H1 (cell line): ENCODE measurements around the gene SLC34A1. TPM values are rescaled to one million over a fixed set of nuclear protein-coding genes. Genes with fewer than 3 reads are reported as not detected.

ENCODE experiments used
- CTCF ChIA-PET: fragments of 300-600 bp; sonication (Branson Sonifier 250); formaldehyde crosslinking; loops from one replicate; lab custom pipeline; 2021; ENCODE audit not compliant: partially characterized antibody; lab: Charles Lee
- POLR2A ChIA-PET: fragments of 300-600 bp; sonication (Branson Sonifier 250); formaldehyde crosslinking; loops from one replicate; lab custom pipeline; 2021; ENCODE audit warnings: inconsistent platforms; ENCODE audit not compliant: partially characterized antibody; lab: Charles Lee
- DNase-seq, 2 experiments: peaks; one replicate each; pipeline versions ENCODE4 v3.0.0 to v3.0.0-alpha.2; 2010 to 2022; ENCODE audit warnings: low spot score in 2 of 2, low read depth in 1 of 2, mixed read lengths in 1 of 2
- FAIRE-seq: peaks from 2 replicates; lab custom pipeline; 2011; peaks lifted over from hg19 to GRCh38; lab: Jason Lieb, UNC
- H2AFZ ChIP-seq: 2 replicates; pipeline ENCODE4 v1.8.1; 2012; ENCODE audit warnings: low read length, inconsistent platforms
- H2AK5ac ChIP-seq: 2 replicates; pipeline ENCODE4 v1.6.1; 2013; ENCODE audit warnings: low read depth, low read length
- H2BK120ac ChIP-seq: replicated peaks from 2 replicates; pipeline ENCODE3; 2013; ENCODE audit warnings: low read depth, low read length, inconsistent platforms
- H2BK12ac ChIP-seq: 2 replicates; pipeline ENCODE4 v1.6.1; 2013; ENCODE audit warnings: low read depth, low read length
- H2BK15ac ChIP-seq: 2 replicates; pipeline ENCODE4 v1.6.1; 2013; ENCODE audit warnings: low read length
- H2BK20ac ChIP-seq: 2 replicates; pipeline ENCODE4 v1.6.1; 2013; ENCODE audit warnings: low read length
- H2BK5ac ChIP-seq: 2 replicates; pipeline ENCODE4 v1.6.1; 2013; ENCODE audit warnings: low read depth, low read length
- H3K14ac ChIP-seq: 2 replicates; pipeline ENCODE4 v1.6.1; 2013; ENCODE audit warnings: inconsistent platforms; ENCODE audit not compliant: insufficient read length
- H3K18ac ChIP-seq: 2 replicates; pipeline ENCODE4 v1.6.1; 2013; ENCODE audit warnings: low read length; ENCODE audit errors: extremely low read depth
- H3K23ac ChIP-seq: 2 replicates; pipeline ENCODE4 v1.6.1; 2013; ENCODE audit warnings: inconsistent platforms; ENCODE audit not compliant: insufficient read length
- H3K23me2 ChIP-seq: 2 replicates; pipeline ENCODE4 v1.6.1; 2013; ENCODE audit warnings: low read depth, low read length
- H3K27ac ChIP-seq: 2 replicates; pipeline ENCODE4 v1.6.1; 2011; ENCODE audit warnings: low read depth, low read length, inconsistent platforms
- H3K27me3 ChIP-seq, 4 experiments: replicated peaks in 1 of 4; 1 replicate in 1 of 4; 2 replicates in 3 of 4; pipeline versions ENCODE4 v1.6.1 to v1.8.1; 2011 to 2013; ENCODE audit warnings: low read length in 3 of 4, mild to moderate bottlenecking in 3 of 4, inconsistent platforms in 2 of 4, mixed read lengths in 2 of 4, moderate library complexity in 1 of 4; ENCODE audit not compliant: control insufficient read depth in 3 of 4, insufficient read depth in 3 of 4; ENCODE audit errors: extremely low read depth in 1 of 4
- H3K36me3 ChIP-seq, 4 experiments: 2 replicates each; pipeline versions ENCODE4 v1.6.1 to v1.8.1; 2011 to 2013; ENCODE audit warnings: mild to moderate bottlenecking in 4 of 4, low read length in 3 of 4, moderate library complexity in 2 of 4, control low read depth in 1 of 4, inconsistent platforms in 1 of 4; ENCODE audit not compliant: insufficient read depth in 4 of 4, control insufficient read depth in 2 of 4
- H3K4ac ChIP-seq: replicated peaks from 2 replicates; pipeline ENCODE3; 2013; ENCODE audit warnings: low read length, low read depth, mixed read lengths, inconsistent platforms; ENCODE audit not compliant: insufficient read length
- H3K4me1 ChIP-seq, 4 experiments: replicated peaks in 1 of 4; 1 replicate in 1 of 4; 2 replicates in 3 of 4; pipeline versions ENCODE4 v1.6.1 to v1.8.1; 2011 to 2013; ENCODE audit warnings: low read length in 3 of 4, inconsistent platforms in 2 of 4, mixed read lengths in 1 of 4; ENCODE audit not compliant: insufficient read depth in 4 of 4, control insufficient read depth in 3 of 4
- H3K4me2 ChIP-seq, 2 experiments: 2 replicates each; pipeline versions ENCODE4 v1.6.1 to v1.8.1; 2011 to 2013; ENCODE audit warnings: low read depth in 2 of 2, low read length in 2 of 2, control low read depth in 1 of 2, inconsistent platforms in 1 of 2, mild to moderate bottlenecking in 1 of 2; ENCODE audit not compliant: insufficient read depth in 1 of 2
- H3K4me3 ChIP-seq, 4 experiments: fragments of 200-600, 300-600 bp in 1 of 4; sonication (generic), shearing (Covaris generic), sonication (Bioruptor Twin) in 1 of 4; 2 replicates each; pipeline versions ENCODE4 v1.5.1 to v1.8.1; 2011 to 2016; ENCODE audit warnings: low read length in 4 of 4, low read depth in 3 of 4, control low read depth in 2 of 4, inconsistent platforms in 2 of 4, mild to moderate bottlenecking in 2 of 4, mixed read lengths in 1 of 4, moderate library complexity in 1 of 4; ENCODE audit not compliant: insufficient read depth in 2 of 4; ENCODE audit errors: extremely low read depth in 1 of 4
- H3K56ac ChIP-seq: replicated peaks from 2 replicates; pipeline ENCODE3; 2013; ENCODE audit warnings: low read depth, mild to moderate bottlenecking, mixed read lengths, low read length, inconsistent platforms; ENCODE audit not compliant: insufficient read length
- H3K79me1 ChIP-seq: 2 replicates; pipeline ENCODE4 v1.6.1; 2013; ENCODE audit warnings: low read depth, low read length, control low read depth
- H3K79me2 ChIP-seq, 2 experiments: 2 replicates each; pipeline versions ENCODE4 v1.6.1 to v1.8.1; 2012 to 2013; ENCODE audit warnings: low read length in 2 of 2, mild to moderate bottlenecking in 2 of 2, inconsistent platforms in 1 of 2; ENCODE audit not compliant: insufficient read depth in 2 of 2, control insufficient read depth in 1 of 2
- H3K9ac ChIP-seq, 4 experiments: replicated peaks in 1 of 4; 1 replicate in 1 of 4; 2 replicates in 3 of 4; pipeline versions ENCODE4 v1.6.1 to v1.8.1; 2011 to 2013; ENCODE audit warnings: low read depth in 3 of 4, low read length in 3 of 4, control low read depth in 2 of 4, mild to moderate bottlenecking in 2 of 4, moderate library complexity in 2 of 4, inconsistent platforms in 1 of 4; ENCODE audit errors: extremely low read depth in 1 of 4
- H3K9me3 ChIP-seq, 2 experiments: 2 replicates each; pipeline versions ENCODE4 v1.6.1 to v1.8.1; 2012 to 2013; ENCODE audit warnings: mild to moderate bottlenecking in 2 of 2, moderate library complexity in 2 of 2, control low read depth in 1 of 2, inconsistent platforms in 1 of 2, low read depth in 1 of 2, low read length in 1 of 2, mixed read lengths in 1 of 2; ENCODE audit not compliant: insufficient read depth in 2 of 2
- H4K20me1 ChIP-seq, 2 experiments: replicated peaks in 1 of 2; 2 replicates each; pipeline versions ENCODE3 to v1.8.1; 2011 to 2013; ENCODE audit warnings: inconsistent platforms in 2 of 2, low read length in 2 of 2, mild to moderate bottlenecking in 1 of 2; ENCODE audit not compliant: insufficient read depth in 2 of 2, control insufficient read depth in 1 of 2
- H4K5ac ChIP-seq: 2 replicates; pipeline ENCODE4 v1.6.1; 2013; ENCODE audit warnings: low read length, low read depth, mixed read lengths, inconsistent platforms; ENCODE audit not compliant: insufficient read length
- H4K8ac ChIP-seq: 2 replicates; pipeline ENCODE4 v1.8.0; 2013; ENCODE audit warnings: mild to moderate bottlenecking, moderate library complexity, low read length, inconsistent platforms; ENCODE audit not compliant: insufficient read depth; ENCODE audit errors: extremely low read depth
- H4K91ac ChIP-seq: replicated peaks from 2 replicates; pipeline ENCODE3; 2013; ENCODE audit warnings: low read length, mixed read lengths, inconsistent platforms; ENCODE audit not compliant: insufficient read length
- BACH1 ChIP-seq: IDR thresholded peaks from 2 replicates; pipeline ENCODE4 v1.6.1; 2012; ENCODE audit warnings: low read length, improper control_type of control experiment
- CEBPB ChIP-seq: IDR thresholded peaks from 2 replicates; pipeline ENCODE4 v1.6.1; 2012; ENCODE audit warnings: low read depth, low read length
- HDAC6 ChIP-seq: IDR thresholded peaks from one replicate; pipeline ENCODE4 v1.7.1; 2012; ENCODE audit warnings: low read depth, mild to moderate bottlenecking, inconsistent platforms, low read length, moderate library complexity
- NRF1 ChIP-seq: IDR thresholded peaks from 2 replicates; pipeline ENCODE4 v1.6.1; 2011; ENCODE audit warnings: mild to moderate bottlenecking, low read depth, low read length, improper control_type of control experiment
- POLR2AphosphoS5 ChIP-seq: IDR thresholded peaks from 2 replicates; pipeline ENCODE4 v1.6.1; 2011; ENCODE audit warnings: low read depth, low read length
- RAD21 ChIP-seq, 2 experiments: IDR thresholded peaks in 1 of 2; conservative IDR thresholded peaks in 1 of 2; 2 replicates each; pipeline ENCODE4 v1.6.1; 2011; ENCODE audit warnings: low read depth in 2 of 2, low read length in 2 of 2, improper control_type of control experiment in 1 of 2, inconsistent platforms in 1 of 2, mild to moderate bottlenecking in 1 of 2, moderate library complexity in 1 of 2
- RFX5 ChIP-seq: IDR thresholded peaks from 2 replicates; pipeline ENCODE4 v1.6.1; 2011; ENCODE audit warnings: low read depth, low read length, improper control_type of control experiment, borderline replicate concordance
- RXRA ChIP-seq: IDR thresholded peaks from 2 replicates; pipeline ENCODE4 v1.6.1; 2011; ENCODE audit warnings: low read depth, mild to moderate bottlenecking, low read length, moderate library complexity; ENCODE audit not compliant: insufficient read depth
- SUZ12 ChIP-seq: fragments of 200-600 bp; sonication (generic); IDR thresholded peaks from 2 replicates; pipeline ENCODE4 v1.6.1; 2012; ENCODE audit warnings: mild to moderate bottlenecking, inconsistent platforms, low read length, moderate library complexity, mixed read lengths
- ZNF274 ChIP-seq: IDR thresholded peaks from 2 replicates; pipeline ENCODE4 v1.7.0; 2012; ENCODE audit warnings: low read length, borderline replicate concordance; ENCODE audit errors: extremely low read depth
- WGBS, 2 experiments: shearing (Covaris generic) in 1 of 2; methylation state at CpG; one replicate each; pipeline versions ENCODE4 v1.1.6 to v1.1.7; 2013 to 2015; ENCODE audit warnings: low lambda C conversion rate in 2 of 2, mixed read lengths in 2 of 2, inconsistent platforms in 1 of 2, low coverage in 1 of 2, missing lambda C conversion rate in 1 of 2; ENCODE audit not compliant: insufficient replicate concordance in 2 of 2, insufficient coverage in 1 of 2, insufficient read length in 1 of 2; ENCODE audit errors: extremely low coverage in 1 of 2, missing lambda C conversion rate in 1 of 2; 5-methylcytosine and 5-hydroxymethylcytosine counted together
- polyA plus RNA-seq, 7 experiments: library from polyadenylated mRNA; depleted of rRNA in 3 of 7; stranded (reverse) in 5 of 7; unstranded in 2 of 7; fragments of >200 nt in 5 of 7; fragments of 200-250 nt in 2 of 7; gene quantifications; 1 replicate in 5 of 7; 2 replicates in 1 of 7; 4 replicates in 1 of 7; pipeline versions ENCODE4 v1.2.1 to v1.2.3, GENCODE V29; 2011 to 2013; ENCODE audit warnings: missing spikeins in 2 of 7, mixed read lengths in 2 of 7
- total RNA-seq: library from RNA; stranded (reverse); fragmentation: NEBNext Ultra II Directional; extraction: Animal tissue kit (Norgen Biotek cat#: 25700); gene quantifications from 2 replicates; pipeline ENCODE4 v1.2.1, GENCODE V29; 2021
- TF ChIP-seq, protein P1 (sequence below), 3 experiments: IDR thresholded peaks; 1 replicate in 2 of 3; 2 replicates in 1 of 3; pipeline versions ENCODE4 v1.5.1 to v1.6.1; 2011; ENCODE audit warnings: low read length in 3 of 3, mild to moderate bottlenecking in 3 of 3, inconsistent platforms in 2 of 3, low read depth in 1 of 3, moderate library complexity in 1 of 3; ENCODE audit not compliant: insufficient read depth in 1 of 3; ENCODE audit errors: control extremely low read depth in 1 of 3

The SLC34A1 gene
- total and polyA plus RNA-seq, 2 of the 8 experiments (the other 6 are each of a cell fraction or from before 2014, with no cell fraction given), result not detected

DNA sequence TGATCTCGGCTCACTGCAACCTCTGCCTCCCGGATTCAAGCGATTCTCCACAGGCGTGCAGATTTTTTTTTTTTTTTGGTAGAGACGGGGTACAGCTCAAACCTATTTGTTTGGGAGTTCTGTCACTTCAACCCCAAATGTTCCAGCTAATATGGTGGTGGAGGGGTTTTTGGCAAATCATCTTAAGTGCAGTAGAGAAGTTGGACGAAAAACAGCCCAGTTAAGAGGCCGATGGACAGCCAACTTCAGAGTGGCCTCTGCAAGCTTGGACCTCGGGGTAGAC lies 61.6 kb downstream of the SLC34A1 start:
- peak overlapping the region; percentile 84; the same call in 1 of the 2 replicates for H3K18ac ChIP-seq
- H3K56ac ChIP-seq, result no peak overlapping the region
- H3K36me3 ChIP-seq, result peaks cover 2 to 4% (median 3%) of the 10 kb centered on the region in 4 experiments; a peak in 2 of 8 replicates
- H3K9me3 ChIP-seq, result no peaks in the 10 kb centered on the region
- DNase-seq, result no peak
- FAIRE-seq, result no peak
- ChIA-PET POLR2A (interaction anchor here (0.6 to 67.5 kb wide), 16 partner anchors 9 to 154 kb away, joined by 3 to 3349 read pairs (median 9); partner anchors contain the start of genes DBN1, DOK3, F12 and GRK6), CTCF (interaction anchor here (0.5 to 23.6 kb wide), 16 partner anchors 8 to 737 kb away, joined by 3 to 430 read pairs (median 5); partner anchors contain the start of genes F12, PDLIM7, PFN3 and SLC34A1)
- H3K4me2 ChIP-seq, result peak overlapping the region; percentile 89 to 93
- H4K5ac ChIP-seq, result peak overlapping the region; percentile 15
- no peak overlapping the region for H4K91ac ChIP-seq
- 60% methylated on average over 6 of the region's 8 CpGs; no CpG with 5 or more reads in 1 of the 2 experiments for WGBS, 2 experiments
- no peak overlapping the region for H3K27ac ChIP-seq
- no peak overlapping the region for H3K23ac ChIP-seq
- peaks cover 0 to 30% (median 15%) of the 10 kb centered on the region in 4 experiments; a peak in 6 of 7 replicates for H3K4me1 ChIP-seq
- H2BK120ac ChIP-seq, result no peak overlapping the region
- H2BK12ac ChIP-seq, result no peak overlapping the region
- no peaks in the 10 kb centered on the region; the same call in none of the 2 replicates for H3K79me1 ChIP-seq
- no peak overlapping the region for H4K8ac ChIP-seq
- H2BK20ac ChIP-seq, result no peak overlapping the region
- no peaks in the 10 kb centered on the region for H3K79me2 ChIP-seq
- no peak overlapping the region for H3K4ac ChIP-seq
- peaks cover 0 to 7% of the 10 kb centered on the region in 2 experiments for H4K20me1 ChIP-seq
- no peak overlapping the region for H2AK5ac ChIP-seq
- 0 out of 2 replicates have a peak overlapping the region, but pooled peaks have one; percentile 35 for H2BK5ac ChIP-seq
- peaks cover 0 to 13% (median 5%) of the 10 kb centered on the region in 4 experiments; a peak in 5 of 7 replicates for H3K27me3 ChIP-seq
- H2BK15ac ChIP-seq, result no peak overlapping the region
- peaks cover 9% of the 10 kb centered on the region for H3K23me2 ChIP-seq
- peak overlapping the region; percentile 43 to 74 (median 64); a peak in 7 of 8 replicates for H3K4me3 ChIP-seq
- no peak overlapping the region for H3K14ac ChIP-seq
- peak overlapping the region in 3 of 4 experiments; percentile 7 to 76 (median 74); a peak in 3 of 7 replicates for H3K9ac ChIP-seq
- no peak overlapping the region for H2AFZ ChIP-seq
- TF ChIP-seq, protein P1, sequence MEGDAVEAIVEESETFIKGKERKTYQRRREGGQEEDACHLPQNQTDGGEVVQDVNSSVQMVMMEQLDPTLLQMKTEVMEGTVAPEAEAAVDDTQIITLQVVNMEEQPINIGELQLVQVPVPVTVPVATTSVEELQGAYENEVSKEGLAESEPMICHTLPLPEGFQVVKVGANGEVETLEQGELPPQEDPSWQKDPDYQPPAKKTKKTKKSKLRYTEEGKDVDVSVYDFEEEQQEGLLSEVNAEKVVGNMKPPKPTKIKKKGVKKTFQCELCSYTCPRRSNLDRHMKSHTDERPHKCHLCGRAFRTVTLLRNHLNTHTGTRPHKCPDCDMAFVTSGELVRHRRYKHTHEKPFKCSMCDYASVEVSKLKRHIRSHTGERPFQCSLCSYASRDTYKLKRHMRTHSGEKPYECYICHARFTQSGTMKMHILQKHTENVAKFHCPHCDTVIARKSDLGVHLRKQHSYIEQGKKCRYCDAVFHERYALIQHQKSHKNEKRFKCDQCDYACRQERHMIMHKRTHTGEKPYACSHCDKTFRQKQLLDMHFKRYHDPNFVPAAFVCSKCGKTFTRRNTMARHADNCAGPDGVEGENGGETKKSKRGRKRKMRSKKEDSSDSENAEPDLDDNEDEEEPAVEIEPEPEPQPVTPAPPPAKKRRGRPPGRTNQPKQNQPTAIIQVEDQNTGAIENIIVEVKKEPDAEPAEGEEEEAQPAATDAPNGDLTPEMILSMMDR (IDR thresholded peaks at IDR 0.05; ENCODE audit: control extremely low read depth in 1 of 3, insufficient read depth in 1 of 3, low read depth in 1 of 3, low read length in 3 of 3), result no peak
- TF ChIP-seq RXRA (no peak), RAD21 (IDR thresholded peaks at IDR 0.05 in 1 of 2, conservative IDR thresholded peaks at IDR 0.05 in 1 of 2; ENCODE audit: low read depth in 2 of 2, low read length in 2 of 2) (no peak), HDAC6 (no peak), SUZ12 (no peak), ZNF274 (no peak), RFX5 (no peak), CEBPB (no peak), POLR2AphosphoS5 (no peak), BACH1 (no peak), NRF1 (no peak)
